GM18508 (cell line): Measurements from ENCODE around the gene DLG1.
"Not testable (repeated sequence)": the region's sequence is repeated elsewhere in the genome, so short reads cannot be mapped to it uniquely, and the experiment has no call there.

Experiments
- ATAC-seq: cut with Tn5 transposase; IDR thresholded peaks from one replicate; pipeline ENCODE4 v1.9.1; 2021; ENCODE audit warnings: moderate number of reproducible peaks; ENCODE audit not compliant: insufficient read depth, unreplicated experiment

Gene DLG1

DNA sequence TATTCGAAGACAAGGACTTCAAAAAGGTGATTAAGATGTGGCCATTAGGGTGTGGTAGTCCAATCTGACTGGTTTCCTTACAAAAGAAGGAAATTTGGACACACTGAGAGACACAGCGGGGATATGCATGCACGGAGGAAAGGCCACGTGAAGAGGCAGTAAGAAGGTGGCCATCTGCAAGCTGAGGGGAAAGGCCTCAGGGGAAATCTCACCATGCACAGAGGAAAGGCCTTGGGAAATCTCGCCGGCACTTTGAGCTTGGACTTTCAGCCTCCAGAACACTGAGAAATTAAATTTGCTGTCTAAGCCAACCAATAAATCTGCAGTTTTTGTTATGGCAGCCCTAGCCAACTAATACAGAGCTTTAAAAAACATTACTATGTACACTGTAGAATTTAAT, 78.8 kb downstream of the DLG1 start:
- no peak for ATAC-seq

DNA sequence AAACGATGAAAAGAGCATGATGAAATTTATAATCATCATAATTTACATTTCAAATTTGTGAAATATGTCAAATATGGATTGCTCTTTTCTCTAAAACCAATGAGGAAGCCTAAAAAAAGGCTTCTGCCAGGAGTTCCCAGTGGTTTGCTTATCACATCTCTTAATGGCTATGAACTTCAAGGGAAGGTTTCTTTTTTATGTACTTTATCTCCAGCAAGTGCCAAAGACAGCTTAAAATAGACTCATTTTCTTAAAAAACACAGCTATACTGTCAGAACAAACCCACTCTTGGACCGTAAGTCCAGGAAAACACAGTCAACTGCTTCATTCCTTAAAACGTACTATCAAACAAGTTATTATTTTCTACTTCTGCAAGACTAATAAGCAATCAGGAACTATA, 80.2 kb downstream of the DLG1 start:
- no peak for ATAC-seq

DNA sequence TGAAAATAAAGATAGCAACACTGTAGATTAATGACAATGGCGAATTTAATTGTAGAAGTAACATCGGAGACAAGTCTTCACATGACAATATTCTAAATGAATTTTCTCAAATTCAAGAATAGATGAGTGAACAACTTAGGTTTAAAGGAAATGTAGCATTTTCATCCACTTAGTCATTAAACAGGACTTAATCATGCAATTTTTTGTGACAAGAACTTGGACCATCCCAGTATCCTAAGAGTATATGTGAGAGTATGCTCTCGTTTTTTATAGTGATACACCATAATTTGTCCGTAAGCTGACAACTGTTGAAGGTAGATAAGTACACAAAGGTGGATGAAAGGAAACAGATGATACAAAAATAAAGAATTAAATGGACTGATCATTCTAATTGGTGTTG, 81.5 kb downstream of the DLG1 start:
- no peak for ATAC-seq

- no peak for ATAC-seq
Observed at GRCh38 chr3:197216169-197216860, 82.1 kb downstream of the DLG1 start.

DNA sequence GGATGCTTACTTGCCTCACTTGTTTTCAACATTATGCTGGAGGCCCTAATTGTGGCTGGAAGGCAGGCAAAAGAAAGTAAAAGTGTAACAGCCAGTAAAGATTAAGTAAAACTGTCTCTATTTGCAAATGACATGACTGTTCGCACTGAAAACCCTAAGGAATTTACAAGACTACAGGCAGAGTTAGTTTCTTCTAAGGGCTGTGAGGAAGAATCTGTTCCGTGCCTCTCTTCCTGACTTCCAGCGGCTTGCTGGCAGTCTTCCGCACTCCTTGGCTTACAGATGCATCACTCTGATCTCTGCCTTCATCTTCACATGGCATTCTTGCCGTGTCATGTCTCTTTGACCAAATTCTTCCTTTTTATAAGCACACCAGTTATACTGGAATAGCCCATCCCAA, 86.1 kb downstream of the DLG1 start:
- no peak for ATAC-seq

DNA sequence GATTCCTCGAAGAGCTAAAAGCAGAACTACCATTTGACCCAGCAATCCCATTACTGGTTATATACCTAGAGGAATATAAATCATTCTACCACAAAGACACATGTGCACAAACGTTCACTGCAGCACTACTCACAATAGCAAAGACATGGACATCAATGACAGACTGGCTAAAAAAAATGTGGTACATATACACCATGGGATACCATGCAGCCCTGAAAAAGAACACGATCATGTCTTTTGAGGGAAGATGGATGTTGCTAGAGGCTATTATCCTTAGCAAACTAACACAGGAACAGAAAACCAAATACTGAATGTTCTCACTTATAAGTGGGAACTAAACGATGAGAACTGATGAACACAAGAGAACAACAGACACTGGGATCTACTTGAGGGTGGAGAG, 86.7 kb downstream of the DLG1 start:
- not testable (repeated sequence) for ATAC-seq

- ATAC-seq, result no peak
Observed at GRCh38 chr3:197209366-197210260, 88.8 kb downstream of the DLG1 start.

DNA sequence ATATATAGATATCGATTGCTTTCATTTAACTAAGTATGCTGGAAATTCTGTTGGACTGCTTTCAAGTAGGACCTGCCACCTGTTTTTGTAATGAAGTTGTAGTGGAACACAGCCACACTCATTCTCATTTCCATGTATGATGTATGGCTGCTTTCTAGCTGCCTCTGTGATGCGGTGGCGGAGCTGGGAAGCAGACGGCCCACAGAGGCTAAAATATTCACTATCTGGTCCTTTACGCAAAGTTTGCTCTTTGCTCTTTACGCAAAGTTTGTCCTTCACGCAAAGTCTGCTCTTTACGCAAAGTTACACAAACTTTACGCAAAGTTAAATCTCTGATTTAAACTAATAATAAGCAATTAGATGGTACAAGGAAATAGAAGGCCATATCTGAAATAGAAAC, 91.5 kb downstream of the DLG1 start:
- ATAC-seq, result no peak

DNA sequence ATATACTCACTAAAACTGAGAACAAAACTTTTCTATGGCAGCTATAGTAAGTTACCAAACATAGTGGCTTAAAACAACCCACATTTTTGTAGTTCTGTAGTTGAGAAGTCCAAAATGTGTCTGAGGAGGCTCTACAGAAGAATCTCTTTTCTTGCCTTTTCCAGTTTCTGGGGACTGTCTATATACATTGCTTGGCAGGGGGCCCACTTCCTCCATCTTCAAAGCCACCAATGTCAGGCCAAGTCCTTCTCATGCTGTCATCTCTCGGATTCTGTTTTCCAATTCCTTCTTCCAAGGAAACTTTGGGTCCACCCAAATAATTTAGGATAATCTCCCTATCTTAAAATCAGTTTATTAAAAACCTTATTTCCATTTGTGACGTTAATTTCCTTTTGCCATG, 92.7 kb downstream of the DLG1 start:
- no peak for ATAC-seq

- no peak for ATAC-seq
Observed at GRCh38 chr3:197205265-197205664, 93.1 kb downstream of the DLG1 start.

- ATAC-seq, result no peak
Observed at GRCh38 chr3:197204736-197205135, 93.7 kb downstream of the DLG1 start.

DNA sequence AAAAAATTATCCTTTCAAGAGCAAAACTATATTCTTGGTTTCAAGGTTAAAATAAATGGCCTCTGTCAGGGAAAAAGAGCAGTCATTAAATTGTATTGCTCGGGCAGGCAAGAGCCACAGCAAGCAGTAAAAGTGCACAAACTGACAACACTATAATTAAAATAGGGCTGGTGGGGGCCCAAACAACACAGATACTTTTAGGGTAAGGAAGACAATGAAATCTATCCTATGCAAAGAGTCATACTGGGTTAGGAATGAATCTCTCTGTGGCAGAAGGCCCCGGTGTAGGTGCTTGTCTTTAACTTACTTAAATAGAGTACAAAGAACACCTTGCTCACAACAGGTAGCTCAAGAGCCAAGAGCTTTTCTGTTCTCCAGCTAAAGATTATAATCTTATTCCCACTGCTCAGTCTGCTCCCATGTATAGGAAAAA, 94.7 kb downstream of the DLG1 start:
- no peak for ATAC-seq

DNA sequence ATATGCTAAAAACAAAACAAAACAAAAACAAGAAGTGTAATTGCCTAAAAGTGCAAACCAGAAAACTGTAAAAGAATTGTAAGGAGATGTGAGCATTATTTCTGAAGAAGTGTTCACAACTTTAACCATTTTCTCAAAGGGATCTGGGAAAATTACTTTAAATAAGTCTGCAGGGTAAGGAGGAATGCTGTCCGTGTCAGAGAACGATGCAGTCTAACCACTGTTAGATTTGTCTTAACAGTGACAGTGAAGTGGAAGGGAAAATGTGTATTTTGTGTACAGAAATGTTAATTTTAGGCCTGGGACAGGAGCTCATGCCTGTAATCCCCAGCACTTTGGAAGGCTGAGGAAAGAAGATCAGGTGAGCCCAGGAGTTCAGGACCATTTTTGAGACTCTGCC, 95.7 kb downstream of the DLG1 start:
- no peak for ATAC-seq

DNA sequence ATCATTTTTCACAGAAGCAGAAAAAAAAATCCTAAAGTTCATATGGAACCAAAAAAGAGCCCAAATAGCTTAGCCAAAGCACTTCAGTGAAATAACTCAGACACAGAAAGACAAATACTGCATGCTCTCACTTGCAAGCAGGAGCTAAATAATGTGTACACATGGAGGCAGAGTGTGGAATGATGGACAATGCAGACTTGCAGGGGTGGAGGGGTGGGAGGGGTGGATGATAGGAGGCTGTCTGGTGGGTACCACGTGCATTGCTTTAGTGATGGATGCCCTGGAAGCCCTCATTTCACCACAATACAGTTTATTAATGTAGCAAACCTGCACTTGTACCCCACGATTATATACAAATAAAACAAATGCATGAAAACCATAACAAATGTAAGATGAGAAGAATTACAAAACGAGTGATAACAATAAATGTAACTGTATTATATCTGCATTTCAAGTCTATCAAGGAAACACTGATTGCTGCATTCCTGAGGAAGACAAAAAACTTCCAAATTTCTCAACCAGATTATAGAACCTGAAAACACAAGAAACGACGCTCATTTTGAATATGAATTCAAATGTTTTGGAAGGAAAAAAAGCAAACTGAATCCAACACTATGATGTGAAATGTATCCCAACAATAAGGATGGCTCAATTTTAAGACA, 96.5 kb downstream of the DLG1 start:
- ATAC-seq, result no peak

GRCh38 chr3:197200856-197201255, 97.6 kb downstream of the DLG1 start:
- ATAC-seq, result not testable (repeated sequence)

- ATAC-seq, result no peak
Observed at GRCh38 chr3:197197334-197197733, 101.1 kb downstream of the DLG1 start.

GRCh38 chr3:197196192-197196591, 102.2 kb downstream of the DLG1 start:
- ATAC-seq, result no peak

DNA sequence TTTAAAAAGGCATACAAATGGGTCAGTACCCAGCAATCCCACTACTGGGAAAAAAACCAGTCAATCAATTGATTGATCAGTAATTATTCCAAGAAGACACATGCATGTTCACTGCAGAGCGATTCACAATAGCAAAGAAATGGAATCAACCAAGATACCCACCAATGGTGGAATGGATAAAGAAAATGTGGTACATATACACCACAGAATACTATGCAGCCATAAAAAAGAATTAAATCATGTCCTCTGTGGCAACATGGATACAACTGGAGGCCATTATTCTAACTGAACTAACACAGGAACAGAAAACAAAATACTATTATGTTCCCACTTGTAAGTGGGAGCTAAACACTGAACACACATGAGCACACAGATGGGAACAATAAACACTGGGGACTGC, 103.1 kb downstream of the DLG1 start:
- ATAC-seq, result no peak

DNA sequence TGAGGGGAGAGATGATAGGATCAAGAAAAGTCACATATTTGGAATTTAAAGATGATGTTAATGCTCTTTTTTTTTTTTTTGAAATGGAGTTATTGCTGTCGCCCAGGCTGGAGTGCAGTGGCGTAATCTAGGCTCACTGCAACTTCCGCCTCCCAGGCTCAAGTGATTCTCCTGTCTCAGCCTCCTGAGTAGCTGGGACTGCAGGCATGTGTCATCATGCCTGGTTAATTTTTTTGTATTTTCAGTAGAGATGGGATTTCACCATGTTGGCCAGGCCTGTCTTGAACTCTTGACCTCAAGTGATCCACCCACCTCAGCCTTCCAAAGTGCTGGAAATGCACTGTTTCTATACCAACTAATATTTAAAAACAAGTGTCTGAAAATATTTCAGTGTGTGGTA, 104.7 kb downstream of the DLG1 start:
- ATAC-seq, result not testable (repeated sequence)

- no peak for ATAC-seq
Observed at GRCh38 chr3:197191897-197192296, 106.5 kb downstream of the DLG1 start.

GRCh38 chr3:197189623-197190022, 108.8 kb downstream of the DLG1 start:
- ATAC-seq, result no peak
